ENCODE results near the gene MICAL1.
"Not testable (repeated sequence)": the region's sequence is repeated elsewhere in the genome, so short reads cannot be mapped to it uniquely, and the experiment has no call there.

Gene MICAL1

DNA sequence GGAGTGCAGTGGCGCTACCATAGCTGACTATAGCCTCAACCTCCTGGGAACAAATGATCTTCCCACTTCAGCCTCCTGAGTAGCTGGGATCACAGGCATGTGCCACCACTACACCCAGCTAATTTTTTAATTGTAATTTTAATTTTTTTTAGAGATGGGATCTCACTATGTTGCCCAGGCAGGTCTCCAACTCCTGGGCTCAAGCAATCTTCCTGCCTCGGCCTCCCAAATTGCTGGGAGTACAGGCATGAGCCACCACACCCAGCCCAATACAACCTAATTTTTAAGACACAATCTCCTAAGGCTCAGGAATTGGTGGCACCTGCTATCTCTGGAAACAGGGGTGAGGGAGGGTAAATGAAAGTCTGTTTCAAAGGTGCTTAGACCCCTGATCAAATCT, 21.6 kb upstream of the MICAL1 start:
- no peak for DNase-seq

DNA sequence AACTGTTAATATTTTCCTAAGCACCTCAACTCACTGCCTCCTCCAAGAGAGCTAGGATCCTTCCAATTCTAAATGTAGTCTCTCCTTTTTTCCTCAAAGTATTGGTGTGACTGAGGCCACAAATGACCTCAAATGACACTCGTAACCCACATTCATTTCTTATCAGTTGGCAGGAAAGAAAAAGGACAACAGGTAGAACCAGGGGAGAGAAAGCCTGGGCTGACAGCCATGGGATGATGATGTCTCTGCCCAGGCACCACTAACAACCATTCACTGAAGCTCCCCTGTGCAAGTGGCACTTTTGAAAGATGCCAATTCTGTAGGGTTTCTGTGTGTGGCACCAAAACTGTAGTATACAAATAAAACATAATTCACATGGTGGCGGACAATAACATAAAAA, 20.1 kb upstream of the MICAL1 start:
- no peak for DNase-seq

DNA sequence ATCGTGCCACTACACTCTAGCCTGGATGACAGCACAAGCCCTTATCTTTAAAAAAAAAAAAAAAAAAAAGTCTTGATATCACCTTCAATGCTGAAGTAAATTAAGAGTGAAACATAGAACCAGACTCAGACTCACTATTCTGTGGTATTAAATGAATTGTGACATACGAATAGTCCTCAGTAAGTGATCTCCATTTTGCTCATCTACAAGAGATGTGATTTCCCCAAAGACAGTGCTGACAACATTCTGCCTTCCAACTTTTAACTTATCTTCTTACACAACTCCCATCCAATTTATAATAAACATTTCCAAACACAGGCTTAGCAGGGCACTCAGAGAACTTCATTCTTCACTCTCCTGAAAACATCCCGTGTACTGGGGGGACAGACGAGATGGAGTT, 19.4 kb upstream of the MICAL1 start:
- no peak for DNase-seq

DNA sequence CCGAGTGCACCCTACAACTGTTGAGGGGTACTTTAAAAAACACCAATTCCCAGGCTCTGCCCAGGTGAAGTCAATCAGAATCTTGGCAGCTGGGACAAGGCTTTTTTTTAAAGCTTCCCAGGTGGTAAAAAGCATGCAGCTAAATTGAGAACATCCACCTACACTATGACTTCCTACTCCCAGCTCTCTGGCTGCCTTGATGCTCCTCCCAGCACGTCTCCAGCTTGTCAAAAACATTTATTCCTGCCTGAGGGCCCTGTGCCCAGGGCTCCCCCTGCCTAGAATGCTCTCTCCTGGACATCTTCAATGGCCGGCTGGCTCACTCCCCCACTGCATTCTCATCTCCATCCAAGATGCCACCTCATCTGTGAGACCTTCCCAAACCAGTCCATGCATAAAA, 17.5 kb upstream of the MICAL1 start:
- DNase-seq: no peak

DNA sequence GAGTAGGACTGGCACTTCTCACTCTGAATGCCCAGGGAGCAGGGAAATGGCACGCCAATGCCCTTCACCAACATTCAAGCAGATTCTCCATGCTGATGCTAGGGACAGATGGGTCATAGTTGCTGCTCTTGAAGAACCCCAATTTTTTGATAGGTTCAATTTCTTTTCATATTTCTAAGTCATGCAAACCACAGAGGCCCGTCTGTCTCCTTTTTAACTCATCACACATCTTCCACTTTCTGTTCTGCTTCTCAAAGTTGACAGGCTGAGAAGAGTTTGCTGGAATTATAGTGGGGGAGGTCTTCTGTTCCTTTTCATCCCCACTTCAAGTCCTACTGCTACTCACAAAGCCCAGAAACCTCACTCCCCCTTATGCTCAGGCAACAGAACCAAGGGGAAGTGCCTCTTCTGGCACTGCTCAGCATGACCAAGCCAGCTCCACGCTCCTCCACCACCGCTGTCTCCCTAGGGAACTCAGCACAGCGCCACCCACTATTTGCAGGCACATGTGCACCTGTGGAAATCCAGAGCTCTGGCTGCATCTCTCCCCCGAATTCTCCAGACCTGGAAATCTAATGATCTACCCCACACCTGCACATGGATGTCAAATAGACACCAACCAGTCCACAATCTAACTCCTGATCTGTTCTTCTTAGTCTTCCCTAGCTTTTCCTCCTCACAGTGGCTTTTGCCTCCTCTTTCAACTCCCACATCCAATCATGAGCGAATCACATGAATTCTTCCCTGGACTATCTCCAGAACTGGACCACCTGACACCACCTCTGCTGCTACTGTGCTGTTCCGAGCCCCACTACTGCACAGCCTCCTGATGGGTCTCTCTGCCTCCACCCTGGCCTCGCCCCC, 16.8 kb upstream of the MICAL1 start:
- no peak for DNase-seq

DNA sequence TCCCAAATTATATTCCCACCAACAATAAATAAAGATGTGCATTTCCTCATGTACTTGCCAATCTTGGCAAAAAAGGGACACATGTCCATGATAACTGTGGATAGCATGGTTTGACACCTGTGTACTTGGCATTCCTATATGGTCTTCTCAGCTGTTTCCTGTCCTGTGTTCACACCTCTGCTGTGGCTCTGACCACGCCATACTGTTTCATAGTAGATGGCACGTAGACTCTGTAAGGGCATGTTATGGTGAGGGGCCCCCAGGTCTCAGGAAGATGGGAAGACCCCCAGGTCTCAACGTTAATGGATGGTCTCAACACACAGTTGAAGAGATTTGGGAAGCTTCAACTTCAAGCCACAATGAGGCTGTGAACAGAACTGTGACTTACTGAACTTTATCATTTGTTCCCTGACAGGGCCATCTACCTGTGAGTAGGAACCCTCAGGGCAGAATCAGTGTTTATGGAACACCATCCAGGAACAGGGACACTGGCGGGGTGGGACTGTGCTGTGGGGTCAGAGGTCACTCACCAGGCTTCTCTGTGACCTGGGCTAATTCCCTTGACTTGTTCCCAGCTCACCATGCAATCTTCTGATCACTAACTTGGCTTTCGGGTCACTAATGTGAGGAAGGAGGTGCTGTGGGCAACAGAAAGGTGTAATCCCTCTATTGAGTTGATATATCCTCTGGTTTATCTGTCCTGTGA, 15.7 kb upstream of the MICAL1 start:
- no peak for DNase-seq

DNA sequence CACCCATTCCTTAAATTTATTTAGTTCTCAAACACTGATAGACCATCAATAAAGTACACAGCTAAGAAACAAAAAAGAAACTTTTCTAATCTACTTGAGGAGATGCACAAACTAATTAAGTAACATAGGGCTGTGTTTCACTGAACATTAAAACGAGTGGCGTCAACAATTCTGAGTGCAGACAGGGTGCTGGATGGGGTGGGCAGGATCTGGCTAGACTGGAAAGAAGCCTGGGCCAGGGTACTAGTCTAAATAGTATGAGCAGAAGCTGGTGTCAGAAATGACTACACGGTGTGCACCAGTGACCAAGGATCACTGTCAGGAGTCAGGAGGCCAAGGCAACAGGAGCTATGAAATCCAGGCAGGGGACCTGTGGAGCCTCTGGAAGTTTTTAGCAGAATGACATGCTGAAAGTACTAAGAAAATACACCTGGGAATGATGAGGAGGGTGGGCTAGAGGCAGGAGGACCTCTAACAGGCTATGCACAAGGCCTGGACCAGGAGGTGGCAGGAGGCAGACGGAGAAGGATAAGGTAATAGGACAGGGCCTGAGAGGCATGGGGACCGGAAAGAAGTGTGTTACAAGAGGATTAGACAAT, 14.1 kb upstream of the MICAL1 start:
- DNase-seq: no peak

DNA sequence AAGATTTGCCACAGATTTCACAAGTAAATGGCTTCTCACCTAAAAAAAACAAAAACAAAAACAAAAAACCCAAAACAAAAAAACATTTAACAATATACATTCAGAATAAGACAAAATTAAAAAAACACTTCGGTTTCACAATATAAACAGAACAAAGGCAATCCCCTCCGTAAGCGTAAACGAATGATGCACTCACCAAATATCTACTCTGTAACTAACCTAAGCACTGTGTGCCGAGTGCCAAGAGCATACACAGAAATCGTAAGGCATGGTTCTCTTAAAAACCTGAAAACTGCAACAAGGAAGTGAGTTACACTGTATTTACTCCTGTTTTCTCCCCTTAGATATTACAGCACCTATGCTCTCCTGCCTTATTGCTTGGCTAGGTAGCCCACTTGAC, 12.1 kb upstream of the MICAL1 start:
- no peak for DNase-seq

DNA sequence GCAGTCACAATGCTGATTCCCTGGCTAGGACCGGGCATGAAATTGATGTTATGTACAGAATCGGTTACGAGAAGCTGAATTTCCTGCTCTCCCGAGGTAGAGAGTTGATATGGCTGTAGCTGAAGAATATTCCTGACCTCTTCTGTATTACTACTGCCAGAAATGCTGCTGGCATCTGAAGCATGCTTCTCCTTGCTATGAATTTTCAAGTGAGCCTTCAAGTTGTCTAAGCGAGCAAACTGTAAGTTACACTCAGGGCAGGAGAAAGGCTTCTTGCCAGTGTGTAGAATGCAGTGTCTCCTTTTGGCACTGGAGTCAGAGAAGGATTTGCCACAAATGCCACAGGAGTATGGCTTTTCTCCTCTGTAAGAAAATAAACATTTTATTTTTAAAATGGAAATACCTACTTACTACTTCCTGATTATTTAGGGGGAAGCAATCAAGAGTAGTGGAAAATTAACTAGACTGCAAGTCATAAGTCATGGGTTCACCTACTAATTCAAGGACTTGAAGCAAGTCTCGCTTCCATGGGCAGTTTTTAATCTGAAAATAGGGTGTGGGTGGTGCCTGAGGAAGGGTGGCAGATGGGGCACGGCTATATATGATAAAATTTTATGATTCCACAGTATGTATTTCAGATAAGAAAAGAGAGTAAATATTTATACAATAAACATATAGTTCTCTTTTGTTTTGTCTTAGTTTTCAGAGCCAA, 10.8 kb upstream of the MICAL1 start:
- DNase-seq: no peak

DNA sequence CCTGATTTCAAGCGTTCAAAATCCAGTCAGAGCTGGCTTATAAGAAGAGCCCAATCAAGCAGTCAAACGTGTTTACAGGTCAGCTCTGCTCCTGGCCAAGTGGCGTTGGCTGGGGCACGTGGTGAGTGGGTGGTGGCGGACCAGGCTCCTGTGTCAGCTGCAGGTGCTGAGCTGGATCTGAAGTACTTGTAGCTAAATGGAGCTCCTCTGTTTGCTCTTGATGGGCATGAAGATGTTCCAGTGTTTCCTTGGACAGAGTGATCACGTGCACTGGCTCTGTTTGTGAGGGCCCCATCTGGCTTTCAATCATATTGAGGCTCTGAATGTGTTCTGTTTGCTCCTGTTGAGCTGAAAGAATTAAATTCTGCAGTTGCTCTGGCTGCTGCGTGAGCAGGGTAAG, 10.2 kb upstream of the MICAL1 start:
- DNase-seq: no peak

DNA sequence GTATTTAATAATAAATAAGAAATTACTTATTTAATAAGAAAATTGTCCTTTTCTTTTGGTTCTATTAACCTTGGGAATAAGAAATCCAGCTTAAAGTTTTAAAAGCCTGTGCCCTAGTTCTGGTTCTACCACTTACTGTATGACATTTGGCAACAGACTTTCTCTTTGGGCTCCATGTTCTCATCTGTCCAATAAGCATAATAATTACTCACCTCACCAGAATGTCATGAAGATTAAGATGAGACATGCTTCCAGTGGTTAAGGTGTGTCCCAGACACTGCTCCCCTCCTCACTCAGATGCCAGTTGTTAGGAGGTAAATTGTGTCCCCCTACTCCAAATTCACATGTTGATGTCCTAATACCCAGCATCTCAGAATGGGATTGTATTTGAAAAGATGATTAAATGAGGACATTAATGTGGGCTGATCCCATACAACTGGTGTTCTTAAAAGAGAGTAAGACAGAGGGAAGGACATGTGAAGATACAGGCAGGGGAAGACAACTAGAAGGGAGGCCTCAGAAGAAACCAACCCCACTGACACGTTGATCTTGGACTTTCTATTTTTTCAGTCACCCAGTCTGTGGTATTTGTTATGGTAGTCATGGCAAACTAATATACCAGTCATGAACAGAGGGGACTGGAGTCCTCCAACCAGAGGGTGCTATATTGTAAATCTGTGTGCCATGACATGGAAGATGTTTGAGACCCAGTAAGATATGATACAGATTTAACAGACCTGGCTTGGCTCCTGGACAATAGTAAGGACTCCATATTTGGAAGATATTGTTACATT, 6.4 kb upstream of the MICAL1 start:
- no peak for DNase-seq

DNA sequence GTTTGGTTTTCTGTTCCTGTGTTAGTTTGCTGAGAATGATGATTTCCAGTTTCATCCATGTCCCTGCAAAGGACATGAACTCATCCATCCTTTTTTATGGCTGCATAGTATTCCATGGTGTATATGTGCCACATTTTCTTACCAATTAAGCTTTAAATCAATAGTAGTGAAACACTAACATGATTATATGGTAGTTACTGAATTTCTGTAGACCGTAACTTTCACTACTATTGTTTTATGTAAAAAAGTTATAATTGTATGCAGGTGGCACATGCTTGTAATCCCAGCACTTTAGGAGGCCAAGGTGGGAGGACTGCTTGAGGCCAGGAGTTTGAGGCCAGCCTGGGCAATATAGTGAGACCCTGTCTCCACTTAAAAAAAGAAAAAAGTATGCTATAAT, 5.6 kb upstream of the MICAL1 start:
- DNase-seq: not testable (repeated sequence)

DNA sequence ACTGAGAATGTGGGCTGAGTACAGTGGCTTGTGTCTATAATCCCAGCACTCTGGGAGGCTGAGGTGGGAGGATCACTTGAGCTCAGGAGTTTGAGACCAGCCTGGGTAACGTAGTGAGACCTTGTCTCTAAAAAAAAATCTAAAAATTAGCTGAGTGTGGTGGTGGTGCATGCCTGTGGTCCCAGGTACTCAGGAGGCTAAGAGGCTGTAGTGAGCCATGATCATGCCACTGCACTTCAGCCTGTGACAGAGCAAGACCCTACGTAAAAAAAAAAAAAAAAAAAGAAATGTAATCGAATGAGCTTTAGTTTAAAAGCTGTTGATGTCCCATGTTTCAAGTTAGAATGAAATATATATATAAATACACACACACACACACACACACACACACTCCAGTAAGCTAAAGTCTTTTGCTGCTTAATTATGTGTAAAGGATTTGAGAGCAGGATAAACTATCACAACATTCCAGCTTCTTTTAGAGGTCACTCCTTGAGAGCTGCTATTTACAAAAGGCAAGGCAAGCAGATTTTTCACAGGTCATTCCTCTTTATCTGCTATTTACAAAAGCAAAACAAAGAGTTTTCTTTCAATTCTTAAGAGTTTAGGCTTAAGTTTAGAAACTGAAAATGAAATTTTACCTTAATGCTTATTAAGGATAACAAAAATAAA, 4.7 kb upstream of the MICAL1 start:
- DNase-seq: no peak

DNA sequence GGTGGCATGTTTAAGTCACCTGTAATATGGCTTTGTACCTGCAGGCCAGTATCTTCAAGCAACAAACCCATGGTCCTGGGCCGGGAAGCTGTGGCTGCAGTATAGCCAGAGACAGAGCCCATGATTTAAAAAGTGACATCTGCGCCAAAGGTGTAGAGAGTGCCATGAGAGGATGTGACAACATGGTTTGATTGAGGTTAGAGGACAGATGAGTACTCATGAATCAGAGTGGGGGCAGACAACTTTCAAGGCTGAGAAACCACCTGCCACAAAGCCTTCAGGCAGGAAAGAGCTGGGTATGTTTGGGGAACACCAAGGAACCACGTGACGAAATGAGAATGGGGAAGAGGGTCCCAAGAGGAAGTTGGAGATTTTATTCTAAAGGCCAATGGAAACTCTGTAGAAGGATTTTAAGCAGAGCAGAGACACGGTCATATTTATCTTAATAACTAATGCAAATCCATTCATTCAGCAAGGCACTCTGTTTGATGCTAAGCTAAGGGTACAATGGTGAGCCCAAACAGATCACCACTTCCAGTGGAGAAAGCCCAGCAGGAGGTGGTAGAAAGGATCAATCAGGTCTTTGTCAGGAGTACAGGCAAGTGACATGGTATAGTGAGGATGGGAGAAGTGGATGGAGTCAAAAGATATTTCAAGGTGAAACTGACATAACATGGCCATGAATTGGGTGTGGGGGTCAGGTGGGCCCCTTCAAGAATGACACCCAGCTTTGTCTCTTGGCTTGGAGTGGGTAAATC, 3.4 kb upstream of the MICAL1 start:
- DNase-seq: no peak

DNA sequence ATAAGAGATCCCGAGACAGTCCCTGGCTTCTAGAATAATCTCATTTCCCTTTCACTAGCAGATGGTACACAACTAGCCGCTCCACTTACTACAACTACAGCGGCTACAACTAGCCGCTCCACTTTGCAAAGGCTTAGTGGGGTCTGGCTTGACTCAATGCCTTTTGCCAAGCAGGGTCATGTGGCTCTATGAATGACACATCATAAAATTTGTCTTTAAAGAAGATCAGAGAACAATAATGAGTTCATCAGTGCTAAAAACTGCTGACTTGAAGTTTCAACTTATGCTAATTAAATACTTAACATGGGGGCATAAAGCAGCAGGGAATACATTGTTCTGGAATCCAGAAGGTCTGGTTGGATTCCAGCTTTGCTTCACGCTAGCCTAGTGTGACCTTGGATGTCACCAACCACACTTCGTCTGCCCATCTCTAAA, 2.0 kb upstream of the MICAL1 start:
- DNase-seq: no peak

DNA sequence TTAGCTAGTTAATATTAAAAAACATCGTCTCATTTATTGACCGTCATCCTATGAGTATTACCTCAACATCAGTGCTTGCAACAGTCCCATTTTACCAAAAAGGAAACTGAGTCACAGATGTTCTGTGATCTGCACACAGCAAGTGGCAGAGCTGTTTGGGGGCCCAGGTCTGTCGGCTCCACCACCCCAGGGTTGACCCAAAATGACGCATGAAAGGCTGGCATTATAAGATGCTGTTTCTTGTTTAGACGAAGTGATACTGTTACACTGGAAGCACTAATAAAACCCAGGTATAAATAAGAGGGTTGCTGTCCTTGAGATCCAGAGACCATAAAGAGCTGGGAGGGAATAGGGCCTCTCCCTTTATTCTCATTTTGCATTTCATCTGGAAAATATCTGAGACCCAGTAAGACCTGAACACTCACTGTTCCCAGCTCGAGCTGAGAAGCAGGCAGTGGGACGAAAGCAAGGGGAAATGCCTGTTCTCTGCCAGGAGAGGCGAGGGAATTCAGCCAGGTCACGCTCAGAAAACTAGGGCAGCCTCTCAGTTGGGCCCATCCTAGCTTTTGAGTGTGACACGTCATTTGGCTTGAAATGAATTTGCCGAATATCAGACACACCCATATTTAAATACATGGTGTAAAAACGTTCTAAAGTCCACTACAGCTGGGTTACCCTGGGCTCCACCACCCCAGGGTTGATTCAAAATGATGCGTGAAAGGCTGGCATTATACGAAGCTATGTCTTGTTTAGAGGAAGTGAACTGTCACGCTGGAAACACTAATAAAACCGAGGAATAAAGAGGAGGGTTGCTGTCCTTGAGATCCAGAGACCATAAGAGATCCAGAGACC, 1.4 kb upstream of the MICAL1 start:
- no peak for DNase-seq

DNA sequence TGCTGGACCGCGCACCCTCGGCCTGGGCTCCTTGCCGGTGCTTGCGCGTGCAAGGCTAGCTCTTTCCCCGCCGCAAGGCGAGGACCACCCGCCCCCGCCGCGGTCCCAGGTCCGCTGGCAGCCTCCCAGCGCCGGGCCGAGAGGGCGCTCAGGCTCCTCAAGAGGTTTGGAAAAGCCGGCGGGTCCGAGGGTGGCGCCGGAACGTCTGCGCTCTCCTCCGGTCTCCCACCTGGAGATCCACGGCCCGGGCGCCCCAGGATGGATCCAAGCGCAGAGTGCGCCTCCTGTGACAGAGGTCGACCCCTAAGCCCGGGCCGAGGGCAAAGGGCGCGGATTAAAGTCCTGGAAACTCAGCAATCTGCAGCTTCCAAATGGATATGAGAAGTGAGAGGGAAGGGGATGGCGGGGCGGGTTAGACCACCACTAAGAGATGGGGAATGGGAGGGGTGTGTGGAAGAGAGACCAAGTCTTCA, 575 bp upstream of the MICAL1 start:
- no peak for DNase-seq

DNA sequence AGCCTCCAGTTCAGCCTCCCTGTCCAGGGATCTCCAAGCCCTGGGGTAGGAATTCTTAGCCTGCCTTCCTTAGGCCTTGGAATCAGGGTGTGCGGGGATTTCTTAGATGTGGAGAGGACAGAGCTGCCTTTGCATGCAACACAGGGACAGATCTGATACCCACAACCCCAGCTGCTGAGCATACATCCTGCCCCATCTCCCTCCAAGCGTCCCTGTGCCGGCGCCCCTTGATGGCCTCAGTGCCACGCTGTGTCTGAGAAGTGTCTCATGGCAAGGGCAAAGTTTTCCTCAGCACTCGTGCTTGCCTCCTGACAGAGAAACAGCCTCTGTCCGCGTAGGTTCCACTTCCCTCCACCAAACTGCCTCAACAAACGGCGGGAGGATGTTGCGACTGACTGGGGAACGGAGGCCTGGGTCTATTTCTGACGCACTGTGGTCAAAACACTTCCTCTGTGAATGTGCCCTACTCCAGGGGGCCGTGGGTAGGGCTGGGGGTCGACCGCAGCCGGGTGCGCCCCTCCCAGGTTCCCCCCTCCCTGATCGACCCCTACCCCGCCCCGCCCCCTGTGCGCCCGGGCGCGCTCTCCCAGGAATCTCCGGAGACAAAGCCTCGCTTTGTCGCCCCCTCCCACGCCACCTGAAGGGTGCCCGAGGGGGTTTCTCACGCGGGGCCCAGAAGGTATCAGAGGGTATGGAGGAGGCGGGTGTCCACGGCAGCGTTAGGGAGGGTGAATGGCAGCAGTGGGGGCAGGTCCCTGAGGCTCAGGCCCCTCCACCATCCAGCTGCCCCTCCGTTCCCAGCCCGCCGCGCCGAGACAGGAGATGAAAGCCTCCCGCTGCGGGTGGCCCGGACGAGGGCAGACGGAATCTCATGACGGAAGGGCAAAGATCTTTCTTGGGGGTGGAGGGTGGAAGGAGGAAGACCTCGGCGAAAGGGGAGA, 806 bp downstream of the MICAL1 start:
- DNase-seq: peak; percentile 61
